ENCODE data around the gene TTC7B.

GRCh38 chr14:90811641-90812040, 4.6 kb downstream of the TTC7B start:
- TF ChIP-seq, protein P1, sequence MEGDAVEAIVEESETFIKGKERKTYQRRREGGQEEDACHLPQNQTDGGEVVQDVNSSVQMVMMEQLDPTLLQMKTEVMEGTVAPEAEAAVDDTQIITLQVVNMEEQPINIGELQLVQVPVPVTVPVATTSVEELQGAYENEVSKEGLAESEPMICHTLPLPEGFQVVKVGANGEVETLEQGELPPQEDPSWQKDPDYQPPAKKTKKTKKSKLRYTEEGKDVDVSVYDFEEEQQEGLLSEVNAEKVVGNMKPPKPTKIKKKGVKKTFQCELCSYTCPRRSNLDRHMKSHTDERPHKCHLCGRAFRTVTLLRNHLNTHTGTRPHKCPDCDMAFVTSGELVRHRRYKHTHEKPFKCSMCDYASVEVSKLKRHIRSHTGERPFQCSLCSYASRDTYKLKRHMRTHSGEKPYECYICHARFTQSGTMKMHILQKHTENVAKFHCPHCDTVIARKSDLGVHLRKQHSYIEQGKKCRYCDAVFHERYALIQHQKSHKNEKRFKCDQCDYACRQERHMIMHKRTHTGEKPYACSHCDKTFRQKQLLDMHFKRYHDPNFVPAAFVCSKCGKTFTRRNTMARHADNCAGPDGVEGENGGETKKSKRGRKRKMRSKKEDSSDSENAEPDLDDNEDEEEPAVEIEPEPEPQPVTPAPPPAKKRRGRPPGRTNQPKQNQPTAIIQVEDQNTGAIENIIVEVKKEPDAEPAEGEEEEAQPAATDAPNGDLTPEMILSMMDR (IDR thresholded peaks at IDR 0.05): no peak
- TF ChIP-seq TCF7L2 (IDR thresholded peaks at IDR 0.05; ENCODE audit: low read depth, low read length) (no peak), POLR2AphosphoS5 (IDR thresholded peaks at IDR 0.05; ENCODE audit: low read depth, low read length) (no peak), REST (IDR thresholded peaks at IDR 0.05; ENCODE audit: insufficient read depth in 1 of 2, low read depth in 2 of 2, low read length in 1 of 2) (no peak)
